PC-9 (cell line): Measurements from ENCODE around the gene DCANP1. TPM values are rescaled to one million over a fixed set of nuclear protein-coding genes. Genes with fewer than 3 reads are reported as not detected.

Experiments used
- BruUV-seq: library from RNA; stranded (reverse); fragments of 400-500 nt; replicated peaks from 2 replicates; lab custom pipeline; 2021; lab: Mats Ljungman, UMichigan
- CTCF ChIA-PET: fragments of 300-600 bp; sonication (Branson Sonifier 250); formaldehyde crosslinking; loops from one replicate; lab custom pipeline; 2022; ENCODE audit warnings: antibody characterized with exemption; lab: Charles Lee
- POLR2A ChIA-PET: fragments of 300-600 bp; sonication (Branson Sonifier 250); formaldehyde crosslinking; loops from one replicate; lab custom pipeline; 2022; ENCODE audit warnings: antibody characterized with exemption; ENCODE audit not compliant: unreplicated experiment; lab: Charles Lee
- DNase-seq, 2 experiments: peaks; one replicate each; pipeline versions ENCODE4 v3.0.0 to v3.0.0-alpha.2; 2015 to 2022; ENCODE audit warnings: mixed read lengths in 1 of 2
- H2AFZ ChIP-seq: fragments of 200-600 bp; sonication (generic); 2 replicates; pipeline ENCODE4 v1.8.1; 2017; ENCODE audit warnings: antibody characterized with exemption
- H3F3A ChIP-seq: fragments of 200-600 bp; sonication (generic); 2 replicates; pipeline ENCODE4 v1.8.1; 2017; ENCODE audit warnings: antibody characterized with exemption, mild to moderate bottlenecking, low read depth; ENCODE audit not compliant: insufficient read depth
- H3K27ac ChIP-seq: fragments of 200-600 bp; sonication (generic); 2 replicates; pipeline ENCODE4 v1.6.1; 2016; ENCODE audit warnings: mixed run types
- H3K27me3 ChIP-seq: fragments of 200-600 bp; sonication (generic); 2 replicates; pipeline ENCODE4 v1.6.1; 2016; ENCODE audit warnings: low read depth, mixed run types; ENCODE audit not compliant: insufficient read depth
- H3K36me3 ChIP-seq: fragments of 200-600 bp; sonication (generic); 2 replicates; pipeline ENCODE4 v1.6.1; 2016; ENCODE audit warnings: low read depth, mixed run types
- H3K4me1 ChIP-seq: fragments of 200-600 bp; sonication (generic); replicated peaks from 2 replicates; pipeline ENCODE4 v1.6.1; 2016; ENCODE audit warnings: mixed run types; ENCODE audit not compliant: insufficient read depth
- H3K4me2 ChIP-seq: fragments of 200-600 bp; sonication (generic); 2 replicates; pipeline ENCODE4 v1.6.1; 2017; ENCODE audit warnings: mixed run types
- H3K4me3 ChIP-seq: fragments of 200-600 bp; sonication (generic); 2 replicates; pipeline ENCODE4 v1.6.1; 2016; ENCODE audit warnings: mixed run types
- H3K79me2 ChIP-seq: fragments of 200-600 bp; sonication (generic); 2 replicates; pipeline ENCODE4 v1.6.1; 2017; ENCODE audit warnings: low read depth, mixed run types
- H3K9me2 ChIP-seq: fragments of 200-600 bp; sonication (generic); 2 replicates; pipeline ENCODE4 v1.8.1; 2017; ENCODE audit warnings: mild to moderate bottlenecking; ENCODE audit not compliant: insufficient read depth
- H3K9me3 ChIP-seq: fragments of 200-600 bp; sonication (generic); 2 replicates; pipeline ENCODE4 v1.8.1; 2016; ENCODE audit warnings: low read depth; ENCODE audit not compliant: insufficient read depth
- H4K20me1 ChIP-seq: fragments of 200-600 bp; sonication (generic); 2 replicates; pipeline ENCODE4 v1.8.1; 2017; ENCODE audit not compliant: insufficient read depth
- CTCF ChIP-seq: fragments of 200-600 bp; sonication (generic); conservative IDR thresholded peaks from 2 replicates; pipeline ENCODE4 v1.6.1; 2017; ENCODE audit warnings: mixed run types, antibody characterized with exemption, mild to moderate bottlenecking, moderate library complexity
- EZH2 ChIP-seq: fragments of 200-600 bp; sonication (generic); IDR thresholded peaks from 2 replicates; pipeline ENCODE4 v1.8.0; 2017; ENCODE audit warnings: antibody characterized with exemption, low read depth
- intact Hi-C: fragments of 100-400 bp; cut with micrococcal nuclease; formaldehyde crosslinking; loops from one replicate; pipeline ENCODE4 v1.10.0; 2022; ENCODE audit not compliant: unreplicated experiment
- total RNA-seq: library from RNA; stranded (reverse); gene quantifications from 2 replicates; pipeline ENCODE4 v1.2.3, GENCODE V29; 2021

DCANP1 gene
- total RNA-seq, 1 experiment from 2014 or later, result not detected

GRCh38 chr5:135467871-135468485 lies 20.8 kb upstream of the DCANP1 start:
- H4K20me1 ChIP-seq, result no peaks in the 10 kb centered on the region
- ChIA-PET POLR2A (no interaction called here), CTCF (no interaction called here)
- no peaks in the 10 kb centered on the region for H3K36me3 ChIP-seq
- intact Hi-C loops, result no loop called here
- H3K9me3 ChIP-seq, result no peaks in the 10 kb centered on the region
- no peak for DNase-seq
- H2AFZ ChIP-seq, result no peak overlapping the region
- H3K9me2 ChIP-seq, result no peaks in the 10 kb centered on the region
- no peak overlapping the region for H3K4me2 ChIP-seq
- peaks cover 93% of the 10 kb centered on the region for H3K27me3 ChIP-seq
- H3K4me3 ChIP-seq, result no peak overlapping the region
- no peaks in the 10 kb centered on the region for H3F3A ChIP-seq
- no peaks in the 10 kb centered on the region for H3K4me1 ChIP-seq
- BruUV-seq, result no TSS peak
- H3K79me2 ChIP-seq, result no peaks in the 10 kb centered on the region
- no peak for TF ChIP-seq CTCF
- H3K27ac ChIP-seq, result no peak overlapping the region

DNA sequence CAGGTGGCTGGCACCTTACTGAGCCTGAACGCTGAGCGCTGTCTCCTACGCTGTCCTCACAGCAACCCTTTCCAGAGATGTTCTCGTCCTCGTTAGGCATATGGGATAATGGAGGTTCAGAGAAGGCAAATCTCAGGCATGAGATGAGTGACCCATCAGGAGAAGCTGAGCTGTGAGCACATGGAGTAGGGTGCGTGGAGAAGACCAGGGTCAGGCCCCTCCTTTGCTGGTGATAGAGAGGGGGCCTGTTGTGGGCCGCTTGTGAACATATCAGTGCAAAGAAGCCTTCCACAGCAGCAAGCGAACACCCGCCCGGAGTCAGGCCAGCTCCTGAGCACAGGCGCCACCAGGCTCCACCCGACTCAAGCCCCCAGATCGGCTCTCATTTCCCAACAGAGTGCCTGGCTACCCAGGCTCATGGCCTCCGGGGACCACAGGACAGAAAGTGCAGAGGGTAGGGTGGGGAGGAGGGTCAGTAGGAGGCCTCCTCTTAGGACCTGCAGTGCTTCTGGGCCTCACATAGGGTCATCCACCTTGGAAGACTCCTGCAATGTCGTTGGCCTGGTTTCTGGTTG lies 20.0 kb upstream of the DCANP1 start:
- CTCF ChIA-PET, result interaction anchor here (1.5 to 2.3 kb wide), 3 partner anchors 9 to 86 kb away, joined by 7 to 31 read pairs (median 10); no protein-coding TSS in a partner anchor
- no peak overlapping the region for H2AFZ ChIP-seq

More for the DNA sequence above, 20.0 kb upstream of the DCANP1 start:
- POLR2A ChIA-PET, result no interaction called here
- Histone ChIP-seq H3K27ac (no peak overlapping the region), H3F3A (no peaks in the 10 kb centered on the region), H3K4me3 (no peak overlapping the region), H4K20me1 (no peaks in the 10 kb centered on the region), H3K36me3 (no peaks in the 10 kb centered on the region), H3K4me1 (no peaks in the 10 kb centered on the region), H3K27me3 (peaks cover 98% of the 10 kb centered on the region), H3K79me2 (no peaks in the 10 kb centered on the region), H3K9me3 (no peaks in the 10 kb centered on the region), H3K9me2 (no peaks in the 10 kb centered on the region), H3K4me2 (no peak overlapping the region)
- TF ChIP-seq EZH2, result no peak
- no peak for TF ChIP-seq CTCF
- DNase-seq, result no peak
- intact Hi-C loops, result no loop called here
- no TSS peak for BruUV-seq
